Brain microvascular endothelial cell (primary cell): ENCODE results near the gene SBF2.

ENCODE experiments used
- DNase-seq: peaks from one replicate; pipeline ENCODE4 v3.0.0-alpha.2; 2020
- H3K27ac ChIP-seq: fragments of 250-450 bp; sonication (Bioruptor Pico); 2 replicates; pipeline ENCODE4 v1.5.1; 2020; ENCODE audit warnings: mild to moderate bottlenecking, moderate library complexity
- H3K27me3 ChIP-seq: fragments of 250-450 bp; sonication (Bioruptor Pico); replicated peaks from 2 replicates; pipeline ENCODE4 v1.5.1; 2020; ENCODE audit warnings: mild to moderate bottlenecking
- H3K36me3 ChIP-seq: fragments of 250-450 bp; sonication (Bioruptor Pico); replicated peaks from 2 replicates; pipeline ENCODE4 v1.5.1; 2020; ENCODE audit warnings: mild to moderate bottlenecking
- H3K4me3 ChIP-seq: 2 replicates; pipeline ENCODE4 v1.5.1; 2011; ENCODE audit warnings: low read depth, mild to moderate bottlenecking, control low read depth, low read length, moderate library complexity
- in situ Hi-C: cut with HindIII; loops from 2 replicates; pipeline ENCODE4 v1.10.0; 2017; ENCODE audit warnings: low sequenced_read_pairs, low pct_ligation_motif_present
- TF ChIP-seq, protein P1 (sequence below): IDR thresholded peaks from 2 replicates; pipeline ENCODE4 v1.5.1; 2011; ENCODE audit warnings: low read depth, mild to moderate bottlenecking, moderate library complexity, low read length, control low read depth, inconsistent platforms; ENCODE audit errors: missing control alignments

The SBF2 gene

DNA sequence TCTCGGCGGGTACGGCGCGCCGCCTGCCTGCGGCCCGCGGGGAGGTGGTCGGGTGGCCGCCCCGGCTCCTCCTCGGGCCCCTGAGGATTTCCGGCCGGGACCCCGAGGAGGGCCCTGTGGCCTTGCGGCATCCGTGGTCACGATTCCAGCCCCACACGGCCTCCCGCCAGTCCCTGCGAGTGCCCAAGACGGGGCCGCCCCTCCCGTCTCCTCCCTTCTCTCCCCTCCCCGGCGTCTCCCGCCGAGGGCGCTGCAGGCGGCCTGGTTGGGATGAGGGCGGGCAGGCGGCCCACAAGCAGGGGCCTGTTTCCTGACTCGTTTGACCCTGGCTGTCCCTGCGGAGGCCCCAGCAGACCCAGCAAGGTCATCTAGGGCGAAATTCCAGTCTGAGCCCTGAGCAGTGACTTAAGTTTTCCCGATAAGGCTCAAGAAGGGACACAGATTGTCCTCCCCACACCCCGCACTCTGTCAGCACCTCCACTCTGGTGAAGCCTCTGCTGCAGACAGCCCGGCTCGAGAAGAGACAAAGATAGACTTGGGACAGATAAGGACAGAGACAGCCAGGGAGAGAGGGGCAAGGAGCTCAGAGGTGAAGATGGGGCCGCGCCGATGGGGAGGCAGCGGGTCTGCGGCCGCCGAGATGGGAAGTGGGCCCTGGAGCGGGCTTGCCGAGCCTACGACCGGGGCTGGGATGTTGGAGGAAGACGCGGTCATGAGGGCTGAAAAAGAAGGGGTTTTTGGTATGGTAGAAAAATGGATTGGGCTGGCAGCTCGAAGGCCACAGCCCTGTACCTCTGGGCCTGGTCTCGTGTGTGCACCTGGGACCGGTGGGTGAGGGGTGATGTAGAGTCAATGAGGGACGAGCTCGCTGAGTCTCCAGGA is 535.1 kb downstream of the SBF2 start:
- H3K27ac ChIP-seq, result peak overlapping the region; percentile 94
- H3K27me3 ChIP-seq, result no peaks in the 10 kb centered on the region
- H3K4me3 ChIP-seq, result peak overlapping the region; percentile 52
- in situ Hi-C loops, result no loop called here
- H3K36me3 ChIP-seq, result no peaks in the 10 kb centered on the region
- TF ChIP-seq, protein P1, sequence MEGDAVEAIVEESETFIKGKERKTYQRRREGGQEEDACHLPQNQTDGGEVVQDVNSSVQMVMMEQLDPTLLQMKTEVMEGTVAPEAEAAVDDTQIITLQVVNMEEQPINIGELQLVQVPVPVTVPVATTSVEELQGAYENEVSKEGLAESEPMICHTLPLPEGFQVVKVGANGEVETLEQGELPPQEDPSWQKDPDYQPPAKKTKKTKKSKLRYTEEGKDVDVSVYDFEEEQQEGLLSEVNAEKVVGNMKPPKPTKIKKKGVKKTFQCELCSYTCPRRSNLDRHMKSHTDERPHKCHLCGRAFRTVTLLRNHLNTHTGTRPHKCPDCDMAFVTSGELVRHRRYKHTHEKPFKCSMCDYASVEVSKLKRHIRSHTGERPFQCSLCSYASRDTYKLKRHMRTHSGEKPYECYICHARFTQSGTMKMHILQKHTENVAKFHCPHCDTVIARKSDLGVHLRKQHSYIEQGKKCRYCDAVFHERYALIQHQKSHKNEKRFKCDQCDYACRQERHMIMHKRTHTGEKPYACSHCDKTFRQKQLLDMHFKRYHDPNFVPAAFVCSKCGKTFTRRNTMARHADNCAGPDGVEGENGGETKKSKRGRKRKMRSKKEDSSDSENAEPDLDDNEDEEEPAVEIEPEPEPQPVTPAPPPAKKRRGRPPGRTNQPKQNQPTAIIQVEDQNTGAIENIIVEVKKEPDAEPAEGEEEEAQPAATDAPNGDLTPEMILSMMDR, result peak; percentile 54
- peak; percentile 64 for DNase-seq

DNA sequence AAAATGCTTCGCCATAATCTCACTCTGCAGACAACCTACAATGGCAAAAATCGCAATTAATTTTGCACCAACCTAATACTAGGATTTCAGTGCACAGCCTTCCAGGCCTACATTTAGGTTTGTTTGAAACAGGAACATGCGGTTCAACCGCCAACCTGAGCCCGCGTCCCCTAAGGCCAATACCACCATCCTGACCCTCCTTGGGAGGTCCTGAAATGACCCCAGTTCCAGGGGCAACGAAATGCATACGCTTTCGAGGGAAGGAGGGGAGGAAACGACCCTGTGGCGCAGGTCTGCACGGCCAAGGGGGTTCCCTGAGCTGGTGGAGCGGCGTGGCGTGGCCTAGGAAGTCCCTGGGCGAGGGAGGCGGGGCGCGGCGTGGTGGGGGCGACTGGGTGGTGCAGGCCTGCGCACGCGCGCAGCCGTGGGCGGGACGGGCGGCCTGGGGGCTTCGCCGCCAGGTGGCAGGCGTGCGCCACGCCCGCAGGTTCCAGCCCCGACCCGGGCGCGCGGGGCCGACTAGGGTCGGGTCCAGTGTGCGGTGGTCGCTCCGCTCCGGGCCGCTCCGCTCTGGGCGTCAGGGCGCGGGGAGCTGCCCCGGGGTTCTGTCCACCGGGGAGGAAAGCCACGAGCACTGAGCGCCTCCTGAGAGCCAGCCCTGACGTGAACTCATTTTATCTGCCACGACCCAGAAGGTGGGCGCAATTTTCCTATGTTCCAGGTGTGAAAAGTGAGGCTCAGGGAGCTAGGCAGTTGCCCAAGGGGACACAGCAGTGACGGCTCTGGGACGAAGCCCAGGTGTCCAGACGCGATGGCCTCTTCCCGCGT is 536.0 kb downstream of the SBF2 start:
- TF ChIP-seq, protein P1, result peak; percentile 44
- Histone ChIP-seq H3K36me3 (no peaks in the 10 kb centered on the region), H3K4me3 (peak overlapping the region; percentile 52), H3K27me3 (no peaks in the 10 kb centered on the region), H3K27ac (peak overlapping the region; percentile 94)
- peak; percentile 54 for DNase-seq
- in situ Hi-C loops, result no loop called here

DNA sequence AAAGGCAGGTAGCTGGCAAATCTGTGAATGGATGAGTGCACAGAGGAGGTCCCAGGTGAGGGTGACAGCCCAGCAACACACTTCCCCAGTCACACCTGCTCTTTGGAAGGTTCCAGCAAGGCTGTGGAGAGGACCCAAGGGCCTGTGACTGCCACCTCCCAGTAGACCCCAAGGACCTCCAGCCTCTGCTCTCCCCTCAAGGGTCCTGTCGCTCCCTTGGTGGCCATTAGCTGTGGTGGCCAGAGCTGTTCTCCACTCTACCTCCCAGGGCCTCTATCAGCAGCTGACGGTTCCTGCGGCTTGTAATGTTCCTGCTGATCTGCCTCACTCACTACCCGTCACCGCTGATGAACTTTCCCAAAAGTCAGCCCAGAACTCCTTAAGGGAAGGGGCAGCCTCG is 537.1 kb downstream of the SBF2 start:
- H3K27me3 ChIP-seq, result no peaks in the 10 kb centered on the region
- TF ChIP-seq, protein P1, result no peak
- no peak for DNase-seq
- no peak overlapping the region for H3K4me3 ChIP-seq
- no peak overlapping the region for H3K27ac ChIP-seq
- in situ Hi-C loops, result no loop called here
- H3K36me3 ChIP-seq, result no peaks in the 10 kb centered on the region

DNA sequence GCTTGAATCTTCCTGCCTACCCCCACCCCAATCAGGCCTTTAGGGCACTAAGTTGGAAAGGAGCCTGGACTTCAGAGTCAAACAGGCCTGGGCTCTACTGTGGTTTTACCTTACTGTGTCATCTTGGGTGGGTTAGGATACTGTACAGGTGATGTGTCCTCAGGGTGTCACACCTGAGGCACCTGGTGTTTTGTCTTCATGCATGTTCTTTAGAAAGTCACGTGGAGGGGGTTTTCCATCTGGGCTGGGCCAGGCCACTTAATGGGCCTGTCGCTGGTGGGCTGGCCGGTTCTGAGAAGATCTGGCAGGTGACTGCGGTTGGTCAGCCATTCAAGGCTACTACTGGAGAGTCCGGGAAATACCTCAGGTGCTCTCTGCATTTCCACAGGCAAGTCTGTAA is 537.6 kb downstream of the SBF2 start:
- in situ Hi-C loops, result no loop called here
- Histone ChIP-seq H3K27ac (peak overlapping the region; percentile 76), H3K27me3 (no peaks in the 10 kb centered on the region), H3K36me3 (no peaks in the 10 kb centered on the region), H3K4me3 (no peak overlapping the region)
- no peak for DNase-seq
- TF ChIP-seq, protein P1, result no peak

DNA sequence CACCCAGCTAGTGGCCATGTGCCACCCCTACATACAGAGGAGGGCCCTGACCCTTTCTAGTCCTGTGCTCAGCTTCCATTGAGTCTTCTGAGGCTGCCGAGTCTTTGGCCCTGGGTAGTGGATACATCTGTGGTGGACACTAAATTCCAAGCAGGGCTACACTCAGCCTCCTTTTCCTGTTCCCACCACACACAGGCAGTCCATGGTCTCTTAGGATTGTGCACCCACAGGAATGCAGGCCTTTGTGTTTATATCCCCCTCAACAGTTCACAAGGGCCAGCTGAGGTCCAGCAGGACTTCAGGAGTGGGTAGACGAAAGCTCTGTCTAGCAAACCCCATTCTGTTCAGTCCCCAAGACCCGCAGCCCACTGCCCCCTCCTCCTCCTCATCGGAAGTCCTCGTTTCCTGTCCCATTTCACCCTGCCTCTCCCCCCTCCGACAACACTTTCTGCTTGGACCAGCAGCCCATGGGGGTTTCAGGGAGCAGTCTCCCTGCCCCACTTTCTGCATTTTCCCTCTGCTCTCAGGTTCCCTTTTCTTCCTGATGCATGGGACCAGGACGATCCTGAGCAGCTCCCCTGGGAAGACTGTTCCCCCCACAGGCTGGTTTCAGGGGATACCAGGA is 538.3 kb downstream of the SBF2 start:
- TF ChIP-seq, protein P1, result no peak
- DNase-seq, result peak; percentile 90
- H3K4me3 ChIP-seq, result no peak overlapping the region
- peak overlapping the region; percentile 76 for H3K27ac ChIP-seq
- in situ Hi-C loops, result no loop called here
- no peaks in the 10 kb centered on the region for H3K27me3 ChIP-seq
- H3K36me3 ChIP-seq, result peaks cover under 1% of the 10 kb centered on the region
